ENCODE results near the gene ATP10A.
"Not testable (repeated sequence)": the region's sequence is repeated elsewhere in the genome, so short reads cannot be mapped to it uniquely, and the experiment has no call there.

ATP10A gene

DNA sequence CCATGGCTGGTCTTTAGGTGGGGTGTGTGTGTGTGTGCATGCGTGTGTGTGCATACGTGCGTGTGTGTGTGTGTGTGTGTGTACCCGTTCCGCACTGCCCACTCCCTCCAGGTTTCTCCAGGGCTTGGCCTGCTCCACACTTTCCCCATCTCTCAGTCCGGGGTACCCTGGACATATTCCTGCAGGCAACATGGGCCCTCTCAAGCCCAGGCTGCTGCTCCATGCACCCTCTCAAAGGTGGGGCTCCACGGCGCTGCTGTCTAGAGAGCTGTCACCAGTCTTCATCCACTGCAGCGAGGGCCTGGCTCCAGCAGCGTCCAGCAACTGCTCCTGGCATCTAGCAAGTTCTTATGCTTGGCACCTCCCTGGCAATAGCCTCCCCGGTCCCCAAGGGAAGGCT, 86.1 kb downstream of the ATP10A start:
- no peak for TF ChIP-seq EZH2 (IDR thresholded peaks at IDR 0.05)
- no peak for TF ChIP-seq FOXP2 (optimal IDR thresholded peaks at IDR 0.05; ENCODE audit: control extremely low read depth, extremely low read length, insufficient read depth)
- no peak for TF ChIP-seq POLR2AphosphoS5 (IDR thresholded peaks at IDR 0.05; ENCODE audit: borderline replicate concordance, low read depth, low read length)

DNA sequence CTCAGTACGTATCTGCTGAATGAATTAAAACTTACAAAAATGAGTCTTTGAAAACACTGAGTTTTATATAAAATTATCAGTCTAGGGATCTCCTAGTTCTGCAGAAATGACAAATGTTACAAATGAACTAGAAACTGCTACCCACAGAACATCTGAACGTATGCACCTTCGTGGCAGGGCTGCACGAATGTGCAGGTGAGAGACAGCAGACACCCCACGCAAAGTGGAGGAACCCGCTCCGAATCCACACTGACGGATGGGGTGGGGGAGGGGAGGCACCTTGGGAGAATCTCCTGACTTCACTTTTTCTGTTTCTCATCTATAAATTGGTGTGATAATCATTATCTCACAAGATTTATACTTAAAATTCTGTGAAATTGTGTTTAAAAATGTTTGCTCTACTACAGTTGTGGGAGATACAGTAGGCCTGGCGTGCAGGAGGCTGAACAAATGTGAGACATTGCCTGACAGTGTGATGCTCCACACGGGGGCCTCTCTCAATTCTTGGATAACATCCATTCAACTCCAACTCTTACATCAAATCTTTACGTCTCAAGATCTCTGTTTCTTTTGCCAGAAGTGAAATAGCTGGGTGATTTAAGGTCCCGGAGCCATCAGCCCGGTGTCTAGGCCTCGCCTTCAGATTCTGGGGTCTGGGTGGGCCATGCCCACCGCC, 86.9 kb downstream of the ATP10A start:
- Histone ChIP-seq H3K27ac (no peak overlapping the region), H3K4me3 (no peak overlapping the region), H3K9ac (ENCODE audit: insufficient read length) (no peak overlapping the region), H3K9me3 (ENCODE audit: low read depth, low read length) (no peaks in the 10 kb centered on the region), H3K36me3 (ENCODE audit: insufficient read depth, low read length) (no peaks in the 10 kb centered on the region)
- DNase-seq (ENCODE audit: low read depth, low spot score): no peak
- TF ChIP-seq EZH2 (IDR thresholded peaks at IDR 0.05): no peak
- TF ChIP-seq POLR2AphosphoS5 (IDR thresholded peaks at IDR 0.05; ENCODE audit: borderline replicate concordance, low read depth, low read length): no peak
- no peak for TF ChIP-seq FOXP2 (optimal IDR thresholded peaks at IDR 0.05; ENCODE audit: control extremely low read depth, extremely low read length, insufficient read depth)

More for the DNA sequence above, 86.1 kb downstream of the ATP10A start:
- no peak for DNase-seq (ENCODE audit: low read depth, low spot score)
- Histone ChIP-seq H3K36me3 (ENCODE audit: insufficient read depth, low read length) (no peaks in the 10 kb centered on the region), H3K27ac (no peak overlapping the region), H3K9me3 (ENCODE audit: low read depth, low read length) (no peaks in the 10 kb centered on the region), H3K9ac (ENCODE audit: insufficient read length) (no peak overlapping the region), H3K4me3 (no peak overlapping the region)

DNA sequence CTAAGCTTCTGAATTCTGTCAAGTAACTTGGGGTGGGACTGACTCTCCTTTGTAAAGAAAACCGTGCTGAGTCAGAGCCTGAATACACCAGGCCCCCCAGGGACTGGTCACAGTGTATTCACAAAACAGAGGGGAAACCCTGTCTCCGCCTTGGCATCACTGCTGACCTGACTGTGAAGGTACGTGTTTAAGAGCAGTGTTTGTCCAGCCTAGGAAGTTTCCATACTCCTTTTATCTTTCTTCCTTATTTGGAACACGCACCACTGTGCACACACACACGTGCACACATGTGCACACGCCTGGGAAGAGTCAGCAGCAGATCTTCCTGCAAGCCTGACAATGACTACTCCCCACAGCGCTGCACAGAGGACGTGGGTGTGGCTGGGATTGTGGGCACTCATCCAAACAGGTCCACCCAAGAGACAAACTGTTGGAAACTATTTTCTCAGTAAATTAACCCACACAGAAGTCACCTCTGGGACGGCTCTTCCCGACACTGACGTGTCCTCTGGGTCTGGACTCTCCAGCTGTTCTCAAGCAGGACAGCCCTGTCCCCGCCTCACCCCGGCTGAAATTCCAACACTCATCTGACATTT, 87.7 kb downstream of the ATP10A start:
- H3K4me3 ChIP-seq: no peak overlapping the region
- no peak for DNase-seq (ENCODE audit: low read depth, low spot score)
- no peak overlapping the region for H3K27ac ChIP-seq
- no peaks in the 10 kb centered on the region for H3K36me3 ChIP-seq (ENCODE audit: insufficient read depth, low read length)
- TF ChIP-seq POLR2AphosphoS5 (IDR thresholded peaks at IDR 0.05; ENCODE audit: borderline replicate concordance, low read depth, low read length) (no peak), FOXP2 (optimal IDR thresholded peaks at IDR 0.05; ENCODE audit: control extremely low read depth, extremely low read length, insufficient read depth) (no peak), EZH2 (IDR thresholded peaks at IDR 0.05) (no peak)
- H3K9me3 ChIP-seq (ENCODE audit: low read depth, low read length): no peaks in the 10 kb centered on the region
- no peak overlapping the region for H3K9ac ChIP-seq (ENCODE audit: insufficient read length)

DNA sequence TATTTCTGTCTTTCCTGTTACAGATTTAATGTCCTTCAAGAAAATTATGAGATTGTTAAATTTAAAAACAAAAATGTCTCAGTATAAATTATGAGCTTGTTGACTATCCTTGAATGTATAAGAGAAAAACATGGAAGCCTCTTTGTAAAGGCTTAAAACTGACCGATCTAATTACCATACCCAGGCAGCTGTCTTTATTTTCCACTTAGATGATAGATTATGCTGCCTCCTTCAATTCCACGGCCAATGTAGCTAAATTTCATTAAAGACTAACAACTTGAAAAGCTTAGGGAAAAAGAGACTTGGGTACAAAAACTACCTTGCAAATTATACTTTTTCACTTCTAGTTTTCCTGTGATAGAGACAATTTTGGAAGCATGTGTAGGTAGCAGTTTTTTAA, 88.3 kb downstream of the ATP10A start:
- Histone ChIP-seq H3K27ac (no peak overlapping the region), H3K4me3 (no peak overlapping the region), H3K9me3 (ENCODE audit: low read depth, low read length) (no peaks in the 10 kb centered on the region), H3K36me3 (ENCODE audit: insufficient read depth, low read length) (no peaks in the 10 kb centered on the region), H3K9ac (ENCODE audit: insufficient read length) (no peak overlapping the region)
- no peak for TF ChIP-seq EZH2 (IDR thresholded peaks at IDR 0.05)
- no peak for TF ChIP-seq FOXP2 (optimal IDR thresholded peaks at IDR 0.05; ENCODE audit: control extremely low read depth, extremely low read length, insufficient read depth)
- no peak for TF ChIP-seq POLR2AphosphoS5 (IDR thresholded peaks at IDR 0.05; ENCODE audit: borderline replicate concordance, low read depth, low read length)
- DNase-seq (ENCODE audit: low read depth, low spot score): no peak

DNA sequence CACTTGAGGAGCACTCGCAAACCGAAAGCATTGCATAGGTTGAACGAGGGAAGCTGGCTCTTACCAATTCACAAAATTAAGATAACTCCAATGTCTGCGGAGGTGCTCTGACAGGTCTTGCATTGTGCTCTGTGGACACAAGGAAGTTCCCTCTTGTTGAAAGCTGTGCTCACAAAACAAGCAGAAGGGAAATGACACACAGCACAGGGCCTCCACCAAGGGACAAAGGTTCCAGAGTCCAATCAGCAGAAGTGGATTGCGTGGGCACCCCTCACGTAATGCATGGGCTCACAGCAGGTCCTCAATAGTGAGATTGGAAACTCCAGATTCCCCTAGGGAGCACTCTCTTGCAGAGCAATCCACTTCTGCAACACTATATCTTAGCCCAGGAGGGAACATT, 89.9 kb downstream of the ATP10A start:
- Histone ChIP-seq H3K9ac (ENCODE audit: insufficient read length) (no peak overlapping the region), H3K36me3 (ENCODE audit: insufficient read depth, low read length) (no peaks in the 10 kb centered on the region), H3K9me3 (ENCODE audit: low read depth, low read length) (no peaks in the 10 kb centered on the region), H3K27ac (no peak overlapping the region), H3K4me3 (no peak overlapping the region)
- TF ChIP-seq POLR2AphosphoS5 (IDR thresholded peaks at IDR 0.05; ENCODE audit: borderline replicate concordance, low read depth, low read length) (no peak), FOXP2 (optimal IDR thresholded peaks at IDR 0.05; ENCODE audit: control extremely low read depth, extremely low read length, insufficient read depth) (no peak), EZH2 (IDR thresholded peaks at IDR 0.05) (no peak)
- no peak for DNase-seq (ENCODE audit: low read depth, low spot score)

DNA sequence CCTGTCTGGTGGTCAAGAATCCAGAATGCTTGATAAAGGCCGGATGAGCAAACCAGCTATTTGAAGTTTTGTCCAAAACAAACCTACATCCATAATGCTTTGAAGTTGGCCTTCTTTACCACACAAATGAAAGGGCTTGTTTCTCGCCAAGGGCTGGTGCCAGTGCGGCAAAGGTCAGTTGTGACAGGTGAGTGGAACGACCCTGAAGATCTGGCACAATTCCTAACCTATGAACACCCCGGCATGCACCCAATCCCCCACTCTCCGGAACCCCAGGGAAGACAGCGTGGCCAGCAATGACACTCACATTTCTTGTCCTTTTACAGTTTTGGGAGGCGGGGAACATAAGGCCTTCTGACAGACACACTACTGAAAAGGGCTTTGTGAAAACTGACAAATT, 90.6 kb downstream of the ATP10A start:
- TF ChIP-seq FOXP2 (optimal IDR thresholded peaks at IDR 0.05; ENCODE audit: control extremely low read depth, extremely low read length, insufficient read depth) (no peak), EZH2 (IDR thresholded peaks at IDR 0.05) (no peak), POLR2AphosphoS5 (IDR thresholded peaks at IDR 0.05; ENCODE audit: borderline replicate concordance, low read depth, low read length) (no peak)
- DNase-seq (ENCODE audit: low read depth, low spot score): no peak
- H3K27ac ChIP-seq: no peak overlapping the region
- no peaks in the 10 kb centered on the region for H3K36me3 ChIP-seq (ENCODE audit: insufficient read depth, low read length)
- H3K9me3 ChIP-seq (ENCODE audit: low read depth, low read length): no peaks in the 10 kb centered on the region
- no peak overlapping the region for H3K9ac ChIP-seq (ENCODE audit: insufficient read length)
- H3K4me3 ChIP-seq: no peak overlapping the region

DNA sequence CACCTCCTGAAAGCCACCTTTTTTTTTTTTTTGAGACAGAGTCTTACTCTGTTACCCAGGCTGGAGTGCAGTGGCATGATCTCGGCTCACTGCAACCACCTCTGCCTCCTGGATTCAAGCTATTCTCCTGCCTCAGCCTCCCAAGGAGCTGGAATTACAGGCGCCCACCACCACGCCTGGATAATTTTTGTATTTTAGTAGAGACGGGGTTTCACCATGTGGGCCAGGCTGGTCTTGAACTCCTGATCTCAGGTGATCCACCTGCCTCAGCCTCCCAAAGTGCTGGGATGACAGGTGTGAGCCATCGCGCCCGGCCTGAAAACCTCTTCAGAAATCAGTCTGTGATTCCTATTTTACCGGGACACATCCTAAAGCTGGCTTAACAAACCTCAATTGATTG, 91.4 kb downstream of the ATP10A start:
- not testable (repeated sequence) for H3K4me3 ChIP-seq; H3K9ac ChIP-seq (ENCODE audit: insufficient read length); H3K36me3 ChIP-seq (ENCODE audit: insufficient read depth, low read length); H3K27ac ChIP-seq; DNase-seq (ENCODE audit: low read depth, low spot score); H3K9me3 ChIP-seq (ENCODE audit: low read depth, low read length)

DNA sequence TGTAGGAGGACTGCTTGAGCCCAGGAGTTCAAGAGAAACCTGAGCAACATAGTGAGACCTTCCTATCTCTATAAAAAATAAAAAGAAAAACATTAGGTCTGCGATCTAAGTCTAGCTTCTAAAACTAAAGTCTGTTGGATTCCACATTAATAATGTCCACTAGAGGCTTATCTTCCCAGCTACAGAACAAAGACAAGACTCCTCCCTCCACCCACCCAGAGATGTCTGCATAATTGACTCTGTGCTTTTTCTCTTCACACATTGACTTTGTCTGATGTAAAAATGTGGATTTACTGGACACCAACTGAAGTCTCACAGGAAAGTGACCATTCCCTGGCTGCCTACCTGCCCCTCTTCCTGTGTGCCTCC, 91.8 kb downstream of the ATP10A start:
- no peak overlapping the region for H3K9ac ChIP-seq (ENCODE audit: insufficient read length)
- no peaks in the 10 kb centered on the region for H3K9me3 ChIP-seq (ENCODE audit: low read depth, low read length)
- TF ChIP-seq EZH2 (IDR thresholded peaks at IDR 0.05): no peak
- TF ChIP-seq POLR2AphosphoS5 (IDR thresholded peaks at IDR 0.05; ENCODE audit: borderline replicate concordance, low read depth, low read length): no peak
- no peak for TF ChIP-seq FOXP2 (optimal IDR thresholded peaks at IDR 0.05; ENCODE audit: control extremely low read depth, extremely low read length, insufficient read depth)
- H3K36me3 ChIP-seq (ENCODE audit: insufficient read depth, low read length): no peaks in the 10 kb centered on the region
- no peak for DNase-seq (ENCODE audit: low read depth, low spot score)
- H3K4me3 ChIP-seq: no peak overlapping the region
- no peak overlapping the region for H3K27ac ChIP-seq
